ENCODE data around the gene PRPF40B. TPM values are rescaled to one million over a fixed set of nuclear protein-coding genes. Genes with fewer than 3 reads are reported as not detected.

Gene PRPF40B
- total and polyA plus RNA-seq, 9 of the 15 experiments (the other 6 are each of a cell fraction or from before 2014, with no cell fraction given) = 0.55 to 10.6 (median 4.8) TPM

GRCh38 chr12:49642370-49642802 lies 19.0 kb downstream of the PRPF40B start:
- POLR2A ChIA-PET = interaction anchor here (0.6 to 1.4 kb wide), 4 partner anchors 13 to 197 kb away, joined by 3 read pairs; no protein-coding TSS in a partner anchor
- ATAC-seq (no peak), FAIRE-seq (no peak), DNase-seq (ENCODE audit: extremely low read depth in 1 of 4, low spot score in 3 of 4) (no peak)
- Histone ChIP-seq H3K9ac (ENCODE audit: insufficient read depth in 1 of 2, low read depth in 2 of 2, low read length in 2 of 2) (peak overlapping the region in 1 of 2 experiments; percentile 69; a peak in 2 of 4 replicates), H3K27ac (ENCODE audit: extremely low read depth, low read depth, low read length) (no peak overlapping the region), H3K27me3 (ENCODE audit: control insufficient read depth in 2 of 2, insufficient read depth in 2 of 2, low read length in 2 of 2) (no peaks in the 10 kb centered on the region), H3K4me1 (replicated peaks in 1 of 2; ENCODE audit: control insufficient read depth in 2 of 2, insufficient read depth in 2 of 2, low read length in 2 of 2) (peaks cover 0 to 10% of the 10 kb centered on the region in 2 experiments; a peak in 3 of 5 replicates), H3K9me3 (replicated peaks; ENCODE audit: control insufficient read depth, insufficient read depth, low read depth, low read length) (no peaks in the 10 kb centered on the region), H3K79me2 (ENCODE audit: control insufficient read depth, insufficient read depth, low read length) (no peaks in the 10 kb centered on the region), H3K4me3 (no peak overlapping the region), H4K20me1 (replicated peaks; ENCODE audit: control insufficient read depth, insufficient read depth, low read length) (no peaks in the 10 kb centered on the region), H3K9me1 (ENCODE audit: control insufficient read depth, insufficient read depth, low read length) (no peaks in the 10 kb centered on the region), H3K36me3 (ENCODE audit: control insufficient read depth, insufficient read depth, low read length) (peaks cover 13% of the 10 kb centered on the region; the same call in 2 of the 3 replicates), H3K4me2 (ENCODE audit: insufficient read depth, low read length) (no peak overlapping the region), H2AFZ (ENCODE audit: low read depth, low read length) (no peak overlapping the region)
- in situ Hi-C loops (cut with MboI) (loop anchor here (5.0 kb wide), 2 partner anchors 65 to 195 kb away; partner anchors contain the start of gene FMNL3), intact Hi-C loops (cut with micrococcal nuclease) (loop anchor here (5.0 kb wide), 1 partner anchor 195 kb away; no protein-coding TSS in a partner anchor)
- CTCF ChIA-PET (ENCODE audit: low intra/inter-chr PET ratio) = interaction anchor here (0.9 kb wide), 1 partner anchor 66 kb away, joined by 3 read pairs; no protein-coding TSS in a partner anchor
- TF ChIP-seq STAT5B (CRISPR knock-in tag; IDR thresholded peaks at IDR 0.05) = no peak
- TF ChIP-seq RBBP5 (IDR thresholded peaks at IDR 0.05; ENCODE audit: borderline replicate concordance, insufficient read depth, low read length, poor library complexity, severe bottlenecking) = no peak
- TF ChIP-seq RBM14 (IDR thresholded peaks at IDR 0.05; ENCODE audit: borderline replicate concordance, insufficient read depth, low read depth, low read length) = no peak
- TF ChIP-seq CTBP1 (IDR thresholded peaks at IDR 0.05; ENCODE audit: borderline replicate concordance) = no peak
- TF ChIP-seq ZNF449 (CRISPR knock-in tag; IDR thresholded peaks at IDR 0.05) = no peak
- TF ChIP-seq POLR2AphosphoS2 (IDR thresholded peaks at IDR 0.05; ENCODE audit: low read length) = 0 out of 2 replicates have a peak, but pooled peaks have one; percentile 14
- TF ChIP-seq POLR2G (IDR thresholded peaks at IDR 0.05; ENCODE audit: low read depth, low read length) = peak; percentile 40; the same call in 1 of the 2 replicates
- no peak for TF ChIP-seq ZNF140 (CRISPR knock-in tag; IDR thresholded peaks at IDR 0.05)
- TF ChIP-seq HOMEZ (CRISPR knock-in tag; IDR thresholded peaks at IDR 0.05) = no peak
- TF ChIP-seq NR2F6 (CRISPR knock-in tag; IDR thresholded peaks at IDR 0.05) = no peak
- TF ChIP-seq KLF13 (tag; IDR thresholded peaks at IDR 0.05; ENCODE audit: borderline replicate concordance, low read depth) = no peak
- TF ChIP-seq ELF2 (CRISPR knock-in tag; IDR thresholded peaks at IDR 0.05) = no peak
- no peak for TF ChIP-seq ZFP91 (CRISPR knock-in tag; IDR thresholded peaks at IDR 0.05)
- no peak for TF ChIP-seq SREBF1 (IDR thresholded peaks at IDR 0.05; ENCODE audit: borderline replicate concordance, low read depth, low read length)
- WGBS (ENCODE audit: insufficient coverage, low coverage, missing lambda C conversion rate) = 63% methylated on average over 11 of the region's 11 CpGs
- BruUV-seq (replicated peaks) = no TSS peak

Data from K562 (cell line).